HepG2 (cell line): ENCODE data around the gene PRPSAP1. TPM values are rescaled to one million over a fixed set of nuclear protein-coding genes. Genes with fewer than 3 reads are reported as not detected.
A peak's percentile ranks its signal among the peaks of the same experiment; 100 is the strongest.

Experiments used
- EP300 ChIP-seq, 3 experiments: sonication (generic) in 1 of 3; formaldehyde crosslinking in 1 of 3; IDR thresholded peaks; 2 replicates each; pipeline versions ENCODE4 v1.5.1 to v1.6.1; 2011 to 2020; ENCODE audit warnings: low read depth in 2 of 3, low read length in 2 of 3, borderline replicate concordance in 1 of 3, improper control_type of control experiment in 1 of 3, mild to moderate bottlenecking in 1 of 3, missing genetic modification reagents in 1 of 3, moderate library complexity in 1 of 3
- GFI1 ChIP-seq: sonication (generic); formaldehyde crosslinking; IDR thresholded peaks from 2 replicates; pipeline ENCODE4 v1.5.0; 2020; ENCODE audit warnings: missing genetic modification reagents, mild to moderate bottlenecking, borderline replicate concordance
- POGZ ChIP-seq: sonication (generic); formaldehyde crosslinking; IDR thresholded peaks from 2 replicates; pipeline ENCODE4 v1.4.0; 2020; ENCODE audit warnings: mild to moderate bottlenecking, missing genetic modification reagents
- ZBTB2 ChIP-seq: sonication (generic); formaldehyde crosslinking; IDR thresholded peaks from 2 replicates; pipeline ENCODE4 v1.8.0; 2022; ENCODE audit warnings: low read depth, missing genetic modification reagents
- ZFP36L1 ChIP-seq: sonication (generic); formaldehyde crosslinking; IDR thresholded peaks from 2 replicates; pipeline ENCODE4 v1.8.0; 2022; ENCODE audit warnings: mild to moderate bottlenecking, missing genetic modification reagents, moderate library complexity
- ZNF280B ChIP-seq: sonication (generic); formaldehyde crosslinking; IDR thresholded peaks from 2 replicates; pipeline ENCODE4 v1.5.0; 2020; ENCODE audit warnings: missing genetic modification reagents, mild to moderate bottlenecking, borderline replicate concordance
- ZNF414 ChIP-seq: sonication (generic); formaldehyde crosslinking; IDR thresholded peaks from 2 replicates; pipeline ENCODE4 v1.5.0; 2020; ENCODE audit warnings: missing genetic modification reagents
- ZNF569 ChIP-seq: sonication (generic); formaldehyde crosslinking; IDR thresholded peaks from 2 replicates; pipeline ENCODE4 v1.5.0; 2020; ENCODE audit warnings: mild to moderate bottlenecking, missing genetic modification reagents, moderate library complexity, borderline replicate concordance
- polyA plus RNA-seq, 8 experiments: library from polyadenylated mRNA; depleted of rRNA in 3 of 8; stranded (reverse) in 7 of 8; unstranded in 1 of 8; fragments of >200 nt; fragmentation: Illumina TruSeq in 4 of 8; extraction: Trizol in 4 of 8; gene quantifications; 2 replicates each; pipeline versions ENCODE4 v1.2.1 to v1.2.3, GENCODE V29; 2011 to 2016; ENCODE audit warnings: low read depth in 4 of 8, missing spikeins in 1 of 8, mixed read lengths in 1 of 8; ENCODE audit not compliant: insufficient read depth in 1 of 8
- total RNA-seq, 5 experiments: library from RNA; depleted of rRNA; stranded (reverse); fragments of >200 nt; fragmentation: Illumina TruSeq; extraction: Trizol; gene quantifications; 2 replicates each; pipeline ENCODE4 v1.2.3, GENCODE V29; 2016; ENCODE audit warnings: low read depth in 1 of 5

The PRPSAP1 gene
- total and polyA plus RNA-seq, 2 of the 13 experiments (the other 11 are each of a cell fraction or from before 2014, with no cell fraction given): 91.1 to 314 TPM

GRCh38 chr17:76354317-76354729 lies 607 bp upstream of the PRPSAP1 start (continued):
- TF ChIP-seq ZBTB2 (peak; percentile 11; the same call in 1 of the 2 replicates), ZNF280B (CRISPR knock-in tag) (no peak), ZNF414 (CRISPR knock-in tag) (no peak), ZFP36L1 (CRISPR knock-in tag) (0 out of 2 replicates have a peak, but pooled peaks have one; percentile 11), EP300 (IDR thresholded peaks at IDR 0.05; ENCODE audit: low read depth in 2 of 2, low read length in 2 of 2) (no peak), EP300 (CRISPR knock-in tag; IDR thresholded peaks at IDR 0.05; ENCODE audit: borderline replicate concordance) (0 out of 2 replicates have a peak, but pooled peaks have one; percentile 6), POGZ (CRISPR knock-in tag) (no peak), GFI1 (0 out of 2 replicates have a peak, but pooled peaks have one; percentile 13), ZNF569 (CRISPR knock-in tag) (no peak; the same call in 1 of the 2 replicates)
